Measurements from ENCODE around the gene GPR107.
A peak's percentile ranks its signal among the peaks of the same experiment; 100 is the strongest.

Gene GPR107

DNA sequence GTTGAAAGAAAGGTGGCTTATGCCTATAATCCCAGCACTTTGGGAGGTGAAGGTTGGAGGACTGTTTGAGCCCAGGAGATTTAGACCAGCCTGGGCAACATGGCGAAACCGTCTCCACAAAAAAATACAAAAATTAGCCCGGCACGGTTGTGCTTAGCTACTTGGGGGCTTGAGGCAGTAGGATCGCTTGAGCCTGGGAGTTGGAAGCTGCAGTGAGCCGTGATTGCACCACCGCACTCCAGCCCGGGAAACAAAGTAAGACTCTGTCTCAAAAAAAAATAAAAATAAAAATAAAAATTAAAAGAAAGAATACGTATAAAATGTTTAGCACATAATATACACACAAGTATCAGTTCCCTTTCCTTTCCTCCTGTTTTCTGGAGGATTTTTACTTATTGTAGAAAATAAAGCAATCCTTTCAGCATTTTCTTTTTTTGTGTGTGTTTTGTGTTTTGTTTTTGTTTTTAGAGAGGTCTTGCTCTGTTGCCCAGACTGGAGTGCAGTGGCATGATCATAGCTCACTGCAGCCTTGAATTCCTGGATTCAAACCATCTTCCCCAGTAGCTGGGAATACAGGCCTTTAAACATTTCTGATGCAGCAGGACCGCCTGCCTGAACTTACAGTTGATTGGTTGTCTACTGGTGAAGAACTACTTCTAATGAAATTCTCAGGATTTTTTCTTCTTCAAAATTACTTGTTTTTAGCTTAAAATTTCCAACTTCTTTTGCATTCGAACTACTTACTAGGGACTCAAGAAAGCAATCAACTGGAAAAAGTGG lies 4.1 kb upstream of the GPR107 start:
- TF ChIP-seq, protein P1, sequence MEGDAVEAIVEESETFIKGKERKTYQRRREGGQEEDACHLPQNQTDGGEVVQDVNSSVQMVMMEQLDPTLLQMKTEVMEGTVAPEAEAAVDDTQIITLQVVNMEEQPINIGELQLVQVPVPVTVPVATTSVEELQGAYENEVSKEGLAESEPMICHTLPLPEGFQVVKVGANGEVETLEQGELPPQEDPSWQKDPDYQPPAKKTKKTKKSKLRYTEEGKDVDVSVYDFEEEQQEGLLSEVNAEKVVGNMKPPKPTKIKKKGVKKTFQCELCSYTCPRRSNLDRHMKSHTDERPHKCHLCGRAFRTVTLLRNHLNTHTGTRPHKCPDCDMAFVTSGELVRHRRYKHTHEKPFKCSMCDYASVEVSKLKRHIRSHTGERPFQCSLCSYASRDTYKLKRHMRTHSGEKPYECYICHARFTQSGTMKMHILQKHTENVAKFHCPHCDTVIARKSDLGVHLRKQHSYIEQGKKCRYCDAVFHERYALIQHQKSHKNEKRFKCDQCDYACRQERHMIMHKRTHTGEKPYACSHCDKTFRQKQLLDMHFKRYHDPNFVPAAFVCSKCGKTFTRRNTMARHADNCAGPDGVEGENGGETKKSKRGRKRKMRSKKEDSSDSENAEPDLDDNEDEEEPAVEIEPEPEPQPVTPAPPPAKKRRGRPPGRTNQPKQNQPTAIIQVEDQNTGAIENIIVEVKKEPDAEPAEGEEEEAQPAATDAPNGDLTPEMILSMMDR (conservative IDR thresholded peaks at IDR 0.05; ENCODE audit: low read length) = no peak
- no peak for DNase-seq (ENCODE audit: low read depth)
- H3K4me3 ChIP-seq (ENCODE audit: low read length) = no peak overlapping the region

DNA sequence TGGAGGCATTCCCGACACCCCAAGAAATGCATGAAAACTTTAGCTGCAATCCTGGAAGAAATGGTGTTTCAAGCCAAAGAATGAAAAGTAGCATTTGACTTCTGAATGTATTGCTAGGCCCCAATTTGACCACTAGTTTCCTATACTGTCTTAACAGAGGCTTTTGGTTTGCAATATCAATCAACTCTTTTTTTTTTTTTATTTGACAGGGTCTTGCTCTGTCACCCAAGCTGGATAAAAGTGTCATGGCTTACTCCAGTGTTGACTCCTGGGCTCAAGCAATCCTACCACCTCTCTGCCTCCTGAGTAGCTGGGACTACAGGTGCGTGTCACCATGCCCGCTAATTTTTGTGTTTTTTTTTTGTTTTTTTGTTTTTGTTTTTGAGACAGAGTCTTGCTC lies 3.2 kb upstream of the GPR107 start:
- TF ChIP-seq, protein P1 (conservative IDR thresholded peaks at IDR 0.05; ENCODE audit: low read length) = no peak
- DNase-seq (ENCODE audit: low read depth) = no peak

DNA sequence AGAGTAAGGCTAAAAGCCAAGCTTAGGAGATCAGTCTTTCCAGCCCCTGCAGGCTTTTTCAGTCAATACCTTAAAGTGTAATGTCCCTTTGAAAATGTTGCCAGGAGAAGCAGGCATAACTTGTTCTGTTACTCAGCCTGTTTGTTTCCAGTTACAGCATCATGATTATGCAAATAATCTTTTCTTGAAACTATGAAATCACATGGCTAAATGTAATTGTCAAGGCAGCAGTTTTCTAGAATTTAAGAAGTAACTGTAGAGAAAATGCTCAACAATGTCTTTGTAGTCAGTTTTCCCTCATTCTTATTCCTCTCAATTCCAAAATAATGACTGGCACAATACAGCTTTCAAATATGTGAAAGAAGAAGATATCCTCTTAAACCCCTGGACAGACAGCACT lies 1.9 kb upstream of the GPR107 start:
- H3K4me3 ChIP-seq (ENCODE audit: low read length) = no peak overlapping the region

More for the DNA sequence above, 3.2 kb upstream of the GPR107 start:
- H3K4me3 ChIP-seq (ENCODE audit: low read length) = no peak overlapping the region

DNA sequence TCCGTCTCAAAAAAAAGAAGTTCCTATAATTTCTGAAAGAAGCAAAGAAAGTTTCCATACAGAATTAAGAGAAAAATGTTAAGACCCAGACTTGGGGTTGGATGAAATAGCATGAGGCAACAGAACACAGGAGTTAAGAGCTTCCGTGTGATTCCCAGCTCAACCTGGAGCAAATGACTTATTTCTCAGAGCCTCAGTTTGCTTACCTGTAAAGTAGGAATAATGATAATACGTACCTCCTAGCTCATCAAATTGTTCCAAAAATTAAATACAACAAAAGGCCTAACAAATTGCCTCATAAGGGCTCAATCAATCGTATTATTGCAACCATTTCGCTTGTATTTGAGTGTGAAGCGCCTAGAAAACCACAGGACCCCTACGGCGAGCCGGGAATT lies 600 bp upstream of the GPR107 start:
- peak overlapping the region; percentile 86 for H3K4me3 ChIP-seq (ENCODE audit: low read length)
- DNase-seq (ENCODE audit: low read depth) = no peak
- TF ChIP-seq, protein P1 (conservative IDR thresholded peaks at IDR 0.05; ENCODE audit: low read length) = no peak

More for the DNA sequence above, 1.9 kb upstream of the GPR107 start:
- no peak for DNase-seq (ENCODE audit: low read depth)
- TF ChIP-seq, protein P1 (conservative IDR thresholded peaks at IDR 0.05; ENCODE audit: low read length) = no peak

DNA sequence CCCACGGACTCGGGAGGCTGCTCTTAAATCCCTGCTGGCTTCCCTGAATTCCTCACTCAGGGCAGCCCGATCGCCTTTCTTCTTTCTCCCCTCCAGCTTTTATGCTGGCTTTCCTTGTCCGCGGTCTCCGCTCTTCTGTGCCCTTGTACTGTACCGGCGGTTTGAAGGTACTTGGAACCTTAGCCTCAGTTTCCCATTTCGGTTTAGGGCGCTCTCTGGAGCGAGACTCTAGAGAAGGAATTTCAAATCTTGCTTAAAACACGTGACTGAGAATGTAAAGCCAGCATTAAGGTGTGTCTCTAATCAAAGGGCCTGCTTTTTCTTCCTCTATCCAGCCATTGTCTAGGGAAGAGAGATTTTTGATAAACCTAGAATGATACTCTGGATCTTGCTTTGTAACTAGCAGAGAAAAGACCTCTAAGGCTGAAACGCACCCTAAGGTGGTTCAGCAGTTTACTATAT lies 650 bp downstream of the GPR107 start:
- TF ChIP-seq, protein P1 (conservative IDR thresholded peaks at IDR 0.05; ENCODE audit: low read length) = no peak
- no peak for DNase-seq (ENCODE audit: low read depth)
- H3K4me3 ChIP-seq (ENCODE audit: low read length) = peak overlapping the region; percentile 86

DNA sequence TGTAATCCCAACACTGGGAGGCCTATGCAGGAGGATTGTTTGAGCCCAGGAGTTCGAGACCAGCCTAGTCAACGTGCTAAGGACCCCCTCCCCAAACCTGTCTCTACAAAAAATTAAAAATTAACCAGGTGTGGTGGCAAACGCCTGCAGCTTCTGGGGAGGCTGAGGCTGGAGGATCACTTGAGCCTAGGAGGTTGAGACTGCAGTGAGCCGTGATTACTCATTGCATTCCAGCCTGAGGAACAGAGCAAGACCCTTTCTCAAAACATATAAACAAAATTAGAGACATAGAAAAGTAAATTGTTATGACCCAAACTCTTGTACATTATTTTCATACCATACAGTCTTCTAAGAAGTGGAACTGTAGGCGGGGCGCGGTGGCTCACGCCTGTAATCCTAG lies 1.1 kb downstream of the GPR107 start:
- DNase-seq (ENCODE audit: low read depth) = no peak
- H3K4me3 ChIP-seq (ENCODE audit: low read length) = peak overlapping the region; percentile 86
- TF ChIP-seq, protein P1 (conservative IDR thresholded peaks at IDR 0.05; ENCODE audit: low read length) = no peak

DNA sequence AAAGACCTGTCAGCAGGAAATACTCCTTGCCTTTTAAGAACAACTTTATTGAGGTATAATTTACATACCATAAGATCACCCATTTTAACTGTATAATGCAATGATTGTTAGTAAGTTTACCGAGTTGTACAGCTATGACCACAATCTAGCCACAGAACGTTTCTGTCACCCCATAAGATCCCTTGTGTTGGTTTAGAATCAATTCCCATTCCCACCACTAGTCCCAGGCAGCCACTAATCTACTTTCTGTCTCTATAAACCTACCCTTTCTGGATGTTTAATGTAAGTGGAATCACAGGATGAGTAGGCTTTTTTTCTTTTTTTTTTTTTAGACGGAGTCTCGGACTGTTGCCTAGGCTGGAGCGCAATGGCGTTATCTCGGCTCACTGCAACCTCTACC lies 4.4 kb downstream of the GPR107 start:
- no peak for DNase-seq (ENCODE audit: low read depth)
- H3K4me3 ChIP-seq (ENCODE audit: low read length) = no peak overlapping the region
- TF ChIP-seq, protein P1 (conservative IDR thresholded peaks at IDR 0.05; ENCODE audit: low read length) = peak; percentile 31
